T-helper 2 cell treated with Interferon-gamma antibody and Interleukin-4, amounts not matched to agents 5 μg/mL and 100 μg/mL, for 36 hours (primary cell): ENCODE data around the gene LRRC4C.

Source experiments
- DNase-seq: peaks from one replicate; pipeline ENCODE4 v3.0.0; 2021; ENCODE audit warnings: low spot score
- H3K27ac Mint-ChIP-seq: one replicate; pipeline ENCODE4 v1.8.0; 2021; ENCODE audit warnings: mild to moderate bottlenecking, mixed read lengths
- H3K27me3 Mint-ChIP-seq: one replicate; pipeline ENCODE4 v1.8.0; 2021; ENCODE audit warnings: low read depth, mixed read lengths
- H3K36me3 Mint-ChIP-seq: one replicate; pipeline ENCODE4 v1.8.0; 2021; ENCODE audit warnings: low read depth, mixed read lengths
- H3K4me1 Mint-ChIP-seq: one replicate; pipeline ENCODE4 v1.8.0; 2021; ENCODE audit warnings: low read depth, mixed read lengths
- H3K4me3 Mint-ChIP-seq: one replicate; pipeline ENCODE4 v1.8.0; 2022; ENCODE audit warnings: mild to moderate bottlenecking, moderate library complexity, mixed read lengths
- H3K9me3 Mint-ChIP-seq: one replicate; pipeline ENCODE4 v1.8.0; 2021; ENCODE audit warnings: mixed read lengths

Gene LRRC4C

DNA sequence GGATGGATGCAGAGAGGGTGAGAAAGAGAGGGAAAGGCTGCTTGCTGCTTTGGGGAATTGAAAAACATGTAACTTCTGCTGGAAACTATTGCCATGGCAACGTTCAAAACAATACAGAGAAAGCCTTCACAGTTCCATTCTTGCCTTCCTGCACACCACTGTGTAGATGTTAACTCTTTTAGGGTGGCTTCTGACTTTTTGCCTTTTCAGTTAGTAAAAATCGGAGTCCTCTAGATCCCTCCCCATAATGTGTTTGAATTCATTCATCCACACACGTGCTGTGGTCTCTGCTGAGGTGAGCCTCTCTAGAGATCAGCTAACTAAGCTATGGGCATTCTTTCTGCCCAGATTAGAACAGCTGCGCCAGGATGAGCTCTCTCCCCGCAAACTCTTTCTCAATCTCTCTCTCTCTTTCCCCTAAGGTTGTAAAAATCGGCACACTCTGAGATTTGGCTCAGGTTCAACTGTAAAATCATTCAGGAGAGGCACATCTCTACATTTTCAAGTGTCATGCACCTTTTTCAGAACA lies 1178.3 kb downstream of the LRRC4C start:
- Mint-ChIP-seq H3K27me3 (no peaks in the 10 kb centered on the region), H3K36me3 (no peaks in the 10 kb centered on the region), H3K4me1 (no peaks in the 10 kb centered on the region), H3K27ac (no peak overlapping the region), H3K4me3 (no peak overlapping the region), H3K9me3 (peaks cover 18% of the 10 kb centered on the region)
- DNase-seq: no peak

DNA sequence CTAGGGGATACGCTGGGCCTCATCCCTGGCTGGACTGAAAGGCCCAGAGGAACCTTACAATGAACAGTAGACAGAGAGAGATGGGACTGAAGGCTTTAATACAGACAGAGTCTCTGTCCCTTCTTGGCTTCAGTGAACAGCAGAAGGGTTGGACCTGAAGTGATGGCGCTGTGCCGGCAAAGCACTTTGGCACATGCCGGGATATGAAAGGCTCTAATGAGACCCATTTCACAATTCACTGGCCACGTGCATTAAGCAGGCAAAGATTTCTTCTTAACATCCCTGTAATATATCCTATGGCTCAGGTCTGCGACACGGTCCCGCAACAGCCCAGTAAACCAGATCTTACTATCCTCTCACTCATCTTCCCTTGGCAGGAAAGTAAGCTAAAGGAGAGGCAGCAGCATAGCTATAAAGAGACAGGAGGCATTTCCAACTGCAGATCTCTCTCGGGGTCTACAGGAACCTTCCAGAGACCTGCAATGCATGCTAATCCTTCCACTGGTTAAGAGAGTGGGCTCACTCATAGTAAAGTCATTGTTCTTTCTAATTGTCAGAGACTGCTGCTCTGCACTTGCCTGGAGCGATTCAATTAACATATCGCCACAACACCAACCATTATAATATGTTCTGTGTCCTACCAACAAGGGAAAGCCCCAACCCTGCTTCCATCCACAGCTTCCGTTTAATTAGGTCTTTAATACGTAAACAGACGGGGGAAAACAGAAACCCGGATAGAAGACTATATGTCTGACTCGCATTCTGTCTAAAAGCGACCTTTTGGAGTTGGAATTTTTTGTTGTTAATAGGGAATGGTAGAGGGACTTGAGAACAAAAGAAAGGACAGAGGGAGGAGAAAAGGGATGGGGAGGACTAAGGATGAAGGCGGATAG lies 1179.0 kb downstream of the LRRC4C start:
- Mint-ChIP-seq H3K36me3 (no peaks in the 10 kb centered on the region), H3K4me1 (no peaks in the 10 kb centered on the region), H3K27ac (no peak overlapping the region), H3K27me3 (no peaks in the 10 kb centered on the region), H3K4me3 (no peak overlapping the region), H3K9me3 (peaks cover 22% of the 10 kb centered on the region)
- DNase-seq: no peak

DNA sequence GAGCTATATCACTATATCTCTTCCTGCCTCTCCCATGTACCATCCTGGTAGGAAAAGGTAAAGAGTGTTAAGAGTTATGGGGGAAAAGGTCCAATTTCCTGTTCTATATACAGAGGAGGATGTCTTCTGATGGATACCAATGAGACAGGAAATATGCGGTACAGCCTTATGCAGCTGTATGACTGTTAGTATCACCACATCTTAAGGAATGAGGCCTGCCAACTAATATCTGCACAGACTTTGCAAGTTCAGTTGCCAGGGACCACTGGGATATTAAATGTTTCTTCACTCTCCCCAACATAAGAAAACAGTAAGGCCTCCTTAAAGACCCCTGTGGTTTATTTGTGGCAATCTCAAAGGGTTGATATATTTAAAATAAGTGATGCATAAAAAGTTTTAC lies 1182.5 kb downstream of the LRRC4C start:
- Mint-ChIP-seq H3K27ac (no peak overlapping the region), H3K27me3 (no peaks in the 10 kb centered on the region), H3K9me3 (peaks cover 25% of the 10 kb centered on the region), H3K4me3 (no peak overlapping the region), H3K36me3 (no peaks in the 10 kb centered on the region), H3K4me1 (no peaks in the 10 kb centered on the region)
- DNase-seq: no peak

DNA sequence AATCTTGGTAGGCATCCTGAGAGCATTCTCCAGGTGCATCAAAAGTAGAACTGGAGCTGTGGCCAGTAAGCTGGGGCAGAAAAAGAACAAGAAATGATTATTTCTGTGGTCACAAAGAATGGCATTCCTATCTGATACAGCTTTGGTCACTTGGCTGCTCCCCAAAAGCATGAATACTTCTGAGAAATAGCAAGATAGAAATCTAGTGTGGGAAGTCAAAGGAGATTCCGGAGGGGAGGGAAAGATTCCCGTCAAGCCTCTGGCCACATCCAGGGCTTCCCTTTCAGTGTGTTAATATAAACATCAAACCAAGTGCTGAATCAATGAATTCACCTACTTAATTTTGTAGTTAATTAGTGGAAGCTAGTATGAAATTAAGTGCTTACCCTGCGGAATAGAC lies 1185.4 kb downstream of the LRRC4C start:
- H3K36me3 Mint-ChIP-seq: no peaks in the 10 kb centered on the region
- DNase-seq: no peak
- H3K4me1 Mint-ChIP-seq: no peaks in the 10 kb centered on the region
- H3K27me3 Mint-ChIP-seq: no peaks in the 10 kb centered on the region
- H3K27ac Mint-ChIP-seq: no peak overlapping the region
- H3K9me3 Mint-ChIP-seq: peaks cover 22% of the 10 kb centered on the region
- no peak overlapping the region for H3K4me3 Mint-ChIP-seq

DNA sequence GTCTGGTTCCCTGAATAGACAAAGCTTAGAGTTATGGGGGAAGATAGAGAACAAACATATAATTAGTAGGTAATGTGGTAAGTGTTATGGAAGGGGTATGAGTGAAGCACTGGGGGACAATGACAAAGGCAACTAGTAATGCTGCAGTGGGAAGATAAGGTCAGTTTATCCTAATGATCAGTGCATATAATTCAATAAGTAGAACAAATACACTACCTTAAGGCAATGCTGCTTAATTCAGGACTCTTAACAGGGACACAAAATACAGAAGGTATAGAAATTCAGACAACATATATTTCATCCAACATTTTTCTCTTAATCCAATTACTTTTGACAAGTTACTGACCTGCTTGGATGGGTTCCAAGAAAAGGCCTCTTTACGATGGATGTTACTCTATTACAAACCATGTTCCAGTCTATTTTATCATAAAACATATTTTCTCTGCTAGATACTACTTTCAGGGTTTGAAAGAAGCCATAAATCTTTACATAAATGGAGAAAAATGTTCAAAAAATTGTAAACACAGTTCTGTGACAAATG lies 1186.2 kb downstream of the LRRC4C start:
- H3K4me3 Mint-ChIP-seq: no peak overlapping the region
- no peaks in the 10 kb centered on the region for H3K4me1 Mint-ChIP-seq
- H3K36me3 Mint-ChIP-seq: no peaks in the 10 kb centered on the region
- DNase-seq: no peak
- no peaks in the 10 kb centered on the region for H3K27me3 Mint-ChIP-seq
- no peak overlapping the region for H3K27ac Mint-ChIP-seq
- peaks cover 22% of the 10 kb centered on the region for H3K9me3 Mint-ChIP-seq

DNA sequence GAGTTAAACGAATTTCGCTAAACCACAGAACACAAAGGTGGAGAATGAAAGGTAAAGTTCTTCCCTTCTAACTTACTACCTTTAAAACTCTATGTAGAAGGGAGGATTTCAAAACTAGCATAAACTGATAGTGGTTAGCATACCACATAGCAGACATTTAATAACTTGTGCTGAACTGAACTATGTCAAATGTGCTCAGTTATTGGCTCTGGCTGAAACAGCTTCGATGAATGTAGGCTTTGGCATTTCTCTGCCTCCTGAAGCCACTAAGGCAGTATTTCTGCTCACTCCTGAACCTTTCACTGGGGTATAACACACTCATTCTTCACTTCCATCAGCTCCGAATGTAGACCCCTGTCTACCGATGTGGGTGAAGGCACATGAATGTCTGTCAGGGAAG lies 1188.1 kb downstream of the LRRC4C start:
- H3K27ac Mint-ChIP-seq: no peak overlapping the region
- no peaks in the 10 kb centered on the region for H3K27me3 Mint-ChIP-seq
- H3K4me3 Mint-ChIP-seq: no peak overlapping the region
- H3K4me1 Mint-ChIP-seq: no peaks in the 10 kb centered on the region
- no peak for DNase-seq
- peaks cover 23% of the 10 kb centered on the region for H3K9me3 Mint-ChIP-seq
- H3K36me3 Mint-ChIP-seq: no peaks in the 10 kb centered on the region

DNA sequence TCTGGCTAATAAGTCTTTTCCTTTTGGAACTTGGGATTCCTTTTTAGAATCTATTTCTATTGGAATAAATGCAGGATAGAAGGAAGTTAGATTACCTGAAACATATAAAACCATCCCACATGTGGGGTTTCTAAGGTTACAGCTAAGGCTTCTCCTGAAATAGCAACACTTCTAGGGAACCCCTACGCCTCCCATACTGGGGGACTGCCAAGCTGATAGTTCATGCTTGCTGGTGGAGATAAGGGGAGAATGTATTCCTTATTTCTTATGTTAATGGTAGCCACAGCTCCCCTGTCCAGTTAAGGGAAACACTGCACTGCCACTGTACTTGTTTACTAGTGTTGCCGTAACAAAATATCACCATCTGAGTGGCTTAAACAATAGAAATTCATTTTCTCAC lies 1189.6 kb downstream of the LRRC4C start:
- no peaks in the 10 kb centered on the region for H3K4me1 Mint-ChIP-seq
- no peak overlapping the region for H3K27ac Mint-ChIP-seq
- DNase-seq: no peak
- H3K27me3 Mint-ChIP-seq: no peaks in the 10 kb centered on the region
- H3K9me3 Mint-ChIP-seq: peaks cover 26% of the 10 kb centered on the region
- H3K4me3 Mint-ChIP-seq: no peak overlapping the region
- no peaks in the 10 kb centered on the region for H3K36me3 Mint-ChIP-seq

DNA sequence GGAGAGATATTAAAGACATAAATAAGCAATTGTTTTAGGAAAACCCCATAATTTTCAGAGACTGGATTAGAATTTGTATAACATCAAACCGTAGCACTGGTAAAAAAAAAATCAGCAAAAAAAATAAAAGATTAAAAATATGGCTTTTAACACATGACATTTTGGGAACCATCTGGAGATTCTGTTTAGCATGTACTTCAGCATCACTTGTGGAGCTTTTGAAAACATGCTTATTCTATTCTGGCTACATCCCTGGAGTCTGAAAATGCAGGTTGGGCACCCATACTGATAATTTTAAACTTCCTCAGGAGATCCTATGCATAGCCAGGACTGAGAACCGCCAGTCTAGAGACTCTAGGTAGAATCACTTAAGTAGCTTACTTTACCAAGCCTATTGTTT lies 1190.9 kb downstream of the LRRC4C start:
- no peak for DNase-seq
- no peaks in the 10 kb centered on the region for H3K27me3 Mint-ChIP-seq
- H3K36me3 Mint-ChIP-seq: no peaks in the 10 kb centered on the region
- H3K4me1 Mint-ChIP-seq: no peaks in the 10 kb centered on the region
- H3K9me3 Mint-ChIP-seq: peaks cover 26% of the 10 kb centered on the region
- no peak overlapping the region for H3K27ac Mint-ChIP-seq
- no peak overlapping the region for H3K4me3 Mint-ChIP-seq

DNA sequence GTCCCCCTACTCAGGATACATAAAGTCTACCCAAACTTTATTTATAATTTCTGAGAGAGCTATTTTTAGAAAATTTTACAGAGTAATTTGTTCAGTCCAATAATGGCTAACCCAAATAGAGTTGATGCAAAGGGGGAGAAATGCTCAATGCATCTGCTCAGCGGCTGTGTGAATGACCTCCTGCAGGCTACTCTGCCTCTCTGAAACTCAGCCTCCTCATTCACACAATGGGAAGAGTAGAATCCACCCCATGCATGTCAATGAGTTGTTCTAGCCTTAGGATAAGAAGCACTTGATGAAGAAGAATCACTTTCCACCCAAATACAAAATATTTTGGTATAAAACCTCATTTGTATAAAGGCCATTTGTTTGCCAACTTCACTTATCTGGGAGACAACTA lies 1204.0 kb downstream of the LRRC4C start:
- Mint-ChIP-seq H3K9me3 (peaks cover 33% of the 10 kb centered on the region), H3K4me1 (no peaks in the 10 kb centered on the region), H3K27ac (no peak overlapping the region), H3K27me3 (no peaks in the 10 kb centered on the region), H3K4me3 (no peak overlapping the region), H3K36me3 (no peaks in the 10 kb centered on the region)
- DNase-seq: no peak

DNA sequence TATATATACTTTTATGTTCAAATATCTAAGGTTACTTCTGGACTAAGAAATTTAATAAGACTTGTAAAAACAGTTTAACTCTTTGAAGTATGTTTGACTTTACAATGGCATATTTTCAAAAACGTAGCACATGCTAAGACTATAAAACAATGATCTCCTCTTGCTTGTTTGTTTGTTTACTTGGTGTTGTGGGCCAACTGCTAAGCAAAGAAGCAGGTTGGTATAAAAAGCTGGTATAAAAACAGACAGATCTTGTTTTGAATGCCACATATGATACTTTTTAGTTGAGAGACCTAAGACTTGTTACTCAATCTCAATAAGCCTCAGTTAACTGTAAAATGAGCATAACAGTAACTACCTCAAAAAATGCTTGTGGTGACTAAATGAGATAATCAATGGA lies 1206.3 kb downstream of the LRRC4C start:
- no peak overlapping the region for H3K4me3 Mint-ChIP-seq
- H3K4me1 Mint-ChIP-seq: no peaks in the 10 kb centered on the region
- no peak for DNase-seq
- H3K36me3 Mint-ChIP-seq: no peaks in the 10 kb centered on the region
- H3K27ac Mint-ChIP-seq: no peak overlapping the region
- no peaks in the 10 kb centered on the region for H3K27me3 Mint-ChIP-seq
- H3K9me3 Mint-ChIP-seq: peaks cover 33% of the 10 kb centered on the region

DNA sequence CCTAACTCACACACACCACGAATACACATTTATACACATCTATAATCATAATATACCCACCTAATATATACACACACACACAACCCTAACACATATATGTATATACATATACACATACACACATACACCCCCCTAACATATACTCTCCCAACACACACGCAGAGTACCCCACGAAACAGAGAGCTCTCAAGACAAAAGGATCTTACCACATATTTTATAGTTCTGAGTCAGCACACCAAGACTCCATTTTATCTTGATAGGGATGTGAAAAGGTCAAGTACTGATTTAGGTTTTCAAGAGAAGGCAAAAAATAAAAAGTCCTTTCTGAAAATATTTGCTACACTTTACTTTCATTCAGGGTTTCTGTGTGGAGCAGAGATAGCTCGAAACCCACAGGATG lies 1207.2 kb downstream of the LRRC4C start:
- H3K4me1 Mint-ChIP-seq: no peaks in the 10 kb centered on the region
- H3K27me3 Mint-ChIP-seq: no peaks in the 10 kb centered on the region
- no peak overlapping the region for H3K4me3 Mint-ChIP-seq
- H3K36me3 Mint-ChIP-seq: no peaks in the 10 kb centered on the region
- DNase-seq: no peak
- no peak overlapping the region for H3K27ac Mint-ChIP-seq
- H3K9me3 Mint-ChIP-seq: peaks cover 25% of the 10 kb centered on the region

DNA sequence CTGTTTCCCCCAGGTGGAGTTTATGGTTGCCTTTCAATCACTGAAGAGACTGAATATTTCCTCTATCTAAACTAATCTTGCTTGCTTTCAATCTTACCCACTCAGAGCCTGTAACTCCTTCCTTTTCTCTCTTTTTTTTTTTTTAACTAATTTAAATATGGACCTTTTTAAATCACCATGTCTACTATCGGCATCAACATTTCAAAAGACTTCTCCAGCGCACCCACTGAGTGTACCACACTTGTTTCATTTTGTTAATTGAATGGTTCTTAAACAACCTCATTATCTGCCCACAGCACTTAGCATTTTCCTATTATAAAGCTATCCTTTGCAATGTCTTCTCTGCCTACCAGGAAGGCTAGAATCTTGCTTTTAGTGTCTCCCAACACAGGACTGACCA lies 1212.5 kb downstream of the LRRC4C start:
- H3K9me3 Mint-ChIP-seq: peaks cover 2% of the 10 kb centered on the region
- no peak overlapping the region for H3K27ac Mint-ChIP-seq
- no peaks in the 10 kb centered on the region for H3K4me1 Mint-ChIP-seq
- H3K36me3 Mint-ChIP-seq: no peaks in the 10 kb centered on the region
- H3K27me3 Mint-ChIP-seq: no peaks in the 10 kb centered on the region
- DNase-seq: no peak
- H3K4me3 Mint-ChIP-seq: no peak overlapping the region

DNA sequence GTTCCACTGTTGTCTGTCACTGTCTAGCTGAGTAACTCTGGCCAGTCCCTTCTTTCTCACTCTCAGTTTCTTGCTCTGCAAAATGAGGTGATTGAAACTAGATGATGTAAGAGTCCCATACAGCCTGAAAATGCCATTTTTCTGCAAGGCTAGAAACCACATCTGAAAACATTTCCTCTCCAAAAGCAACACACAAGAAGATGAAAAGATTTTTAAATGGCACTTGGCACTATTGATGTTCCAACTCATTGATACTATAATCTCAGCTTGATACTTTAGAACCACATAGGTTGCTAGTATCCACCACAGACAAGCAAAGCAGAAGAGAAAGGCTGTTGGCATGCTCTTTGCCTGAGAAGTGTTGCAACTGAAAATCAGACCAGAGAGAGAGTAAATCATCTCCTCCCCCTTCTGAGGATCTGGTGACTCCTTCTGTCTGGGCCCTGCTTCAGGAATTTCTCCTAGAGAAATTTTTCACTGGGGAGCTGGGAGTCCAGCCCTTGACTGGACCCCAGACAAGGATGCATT lies 1217.9 kb downstream of the LRRC4C start:
- H3K36me3 Mint-ChIP-seq: no peaks in the 10 kb centered on the region
- H3K9me3 Mint-ChIP-seq: peaks cover 12% of the 10 kb centered on the region
- no peak for DNase-seq
- H3K4me3 Mint-ChIP-seq: no peak overlapping the region
- H3K27ac Mint-ChIP-seq: no peak overlapping the region
- H3K27me3 Mint-ChIP-seq: no peaks in the 10 kb centered on the region
- H3K4me1 Mint-ChIP-seq: no peaks in the 10 kb centered on the region

DNA sequence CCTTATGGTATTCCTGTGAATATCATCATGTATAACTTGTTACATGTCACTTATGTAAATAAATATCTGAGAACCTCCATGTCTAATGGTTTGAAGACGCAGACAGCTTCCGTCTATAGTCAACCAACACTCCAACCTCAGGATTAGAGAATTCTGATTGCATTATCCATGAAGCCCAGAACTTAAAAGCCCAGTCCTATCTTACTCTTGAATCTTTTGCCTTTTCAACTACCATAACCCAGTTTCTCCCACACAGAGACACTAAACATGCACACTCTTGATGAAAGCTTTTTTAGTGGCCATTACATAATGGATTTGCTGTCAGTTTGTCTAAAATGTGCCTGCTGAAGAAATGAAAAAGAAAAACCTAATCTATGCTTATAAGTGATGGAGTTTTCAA lies 1219.2 kb downstream of the LRRC4C start:
- H3K9me3 Mint-ChIP-seq: peaks cover 12% of the 10 kb centered on the region
- H3K27ac Mint-ChIP-seq: no peak overlapping the region
- DNase-seq: no peak
- no peaks in the 10 kb centered on the region for H3K27me3 Mint-ChIP-seq
- H3K4me3 Mint-ChIP-seq: no peak overlapping the region
- no peaks in the 10 kb centered on the region for H3K4me1 Mint-ChIP-seq
- no peaks in the 10 kb centered on the region for H3K36me3 Mint-ChIP-seq
